SU-DHL-6 (cell line): ENCODE measurements around the gene CREG2.

Experiments used
- EZH2phosphoT487 ChIP-seq: fragments of 200-600 bp; sonication (generic), shearing (Covaris generic); conservative IDR thresholded peaks from 2 replicates; pipeline ENCODE4 v1.6.1; 2018; ENCODE audit warnings: mild to moderate bottlenecking, antibody characterized with exemption, low read length, moderate library complexity, mixed read lengths
- TF ChIP-seq, protein P1 (sequence below): fragments of 200-600 bp; sonication (generic); IDR thresholded peaks from one replicate; pipeline ENCODE4 v1.5.1; 2017; ENCODE audit warnings: antibody characterized with exemption, mild to moderate bottlenecking, low read length, moderate library complexity; ENCODE audit not compliant: insufficient read depth, poor library complexity, severe bottlenecking

GRCh38 chr2:101296371-101296770 lies 90.9 kb downstream of the CREG2 start:
- TF ChIP-seq, protein P1, sequence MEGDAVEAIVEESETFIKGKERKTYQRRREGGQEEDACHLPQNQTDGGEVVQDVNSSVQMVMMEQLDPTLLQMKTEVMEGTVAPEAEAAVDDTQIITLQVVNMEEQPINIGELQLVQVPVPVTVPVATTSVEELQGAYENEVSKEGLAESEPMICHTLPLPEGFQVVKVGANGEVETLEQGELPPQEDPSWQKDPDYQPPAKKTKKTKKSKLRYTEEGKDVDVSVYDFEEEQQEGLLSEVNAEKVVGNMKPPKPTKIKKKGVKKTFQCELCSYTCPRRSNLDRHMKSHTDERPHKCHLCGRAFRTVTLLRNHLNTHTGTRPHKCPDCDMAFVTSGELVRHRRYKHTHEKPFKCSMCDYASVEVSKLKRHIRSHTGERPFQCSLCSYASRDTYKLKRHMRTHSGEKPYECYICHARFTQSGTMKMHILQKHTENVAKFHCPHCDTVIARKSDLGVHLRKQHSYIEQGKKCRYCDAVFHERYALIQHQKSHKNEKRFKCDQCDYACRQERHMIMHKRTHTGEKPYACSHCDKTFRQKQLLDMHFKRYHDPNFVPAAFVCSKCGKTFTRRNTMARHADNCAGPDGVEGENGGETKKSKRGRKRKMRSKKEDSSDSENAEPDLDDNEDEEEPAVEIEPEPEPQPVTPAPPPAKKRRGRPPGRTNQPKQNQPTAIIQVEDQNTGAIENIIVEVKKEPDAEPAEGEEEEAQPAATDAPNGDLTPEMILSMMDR, result no peak
- TF ChIP-seq EZH2phosphoT487, result no peak
